Osteoblast (primary cell): ENCODE results near the gene METAP1D. TPM values are rescaled to one million over a fixed set of nuclear protein-coding genes. Genes with fewer than 3 reads are reported as not detected.

Source experiments
- DNase-seq: peaks from one replicate; pipeline ENCODE4 v3.0.0; 2011; ENCODE audit warnings: low spot score, mixed read lengths; ENCODE audit not compliant: insufficient read length; ENCODE audit errors: missing footprints
- H2AFZ ChIP-seq: 2 replicates; pipeline ENCODE4 v1.6.0; 2011; ENCODE audit warnings: mild to moderate bottlenecking, low read length
- H3K27ac ChIP-seq: 2 replicates; pipeline ENCODE4 v1.5.1; 2011; ENCODE audit warnings: mild to moderate bottlenecking, low read depth, low read length, moderate library complexity
- H3K27me3 ChIP-seq: 2 replicates; pipeline ENCODE4 v1.6.0; 2012; ENCODE audit warnings: mild to moderate bottlenecking, control low read depth, inconsistent platforms, low read length, moderate library complexity; ENCODE audit not compliant: insufficient read depth
- H3K36me3 ChIP-seq: 2 replicates; pipeline ENCODE4 v1.5.1; 2011; ENCODE audit warnings: mild to moderate bottlenecking, low read length, control low read depth, moderate library complexity; ENCODE audit not compliant: insufficient read depth
- H3K4me1 ChIP-seq: 2 replicates; pipeline ENCODE4 v1.5.1; 2011; ENCODE audit warnings: mild to moderate bottlenecking, low read length, control low read depth, moderate library complexity; ENCODE audit not compliant: insufficient read depth
- H3K4me2 ChIP-seq: 2 replicates; pipeline ENCODE4 v1.6.0; 2011; ENCODE audit warnings: mild to moderate bottlenecking, low read length; ENCODE audit not compliant: insufficient read depth
- H3K4me3 ChIP-seq: fragments of 200-600 bp; sonication (generic); 3 replicates; pipeline ENCODE4 v1.5.1; 2012; ENCODE audit warnings: mild to moderate bottlenecking, low read length, inconsistent platforms; ENCODE audit not compliant: insufficient read depth
- H3K79me2 ChIP-seq: 2 replicates; pipeline ENCODE4 v1.6.0; 2012; ENCODE audit warnings: mild to moderate bottlenecking, low read length, control low read depth, inconsistent platforms; ENCODE audit not compliant: insufficient read depth
- H3K9me3 ChIP-seq: 2 replicates; pipeline ENCODE4 v1.5.1; 2011; ENCODE audit warnings: low read depth, low read length, control low read depth
- H4K20me1 ChIP-seq: 2 replicates; pipeline ENCODE4 v1.6.0; 2012; ENCODE audit warnings: mild to moderate bottlenecking, low read length, control low read depth; ENCODE audit not compliant: insufficient read depth
- CTCF ChIP-seq: IDR thresholded peaks from 2 replicates; pipeline ENCODE4 v1.5.1; 2011; ENCODE audit warnings: mild to moderate bottlenecking, low read depth, low read length, moderate library complexity; ENCODE audit errors: extremely low read depth
- total RNA-seq: library from RNA; depleted of rRNA; stranded (reverse); fragments of >200 nt; gene quantifications from 2 replicates; pipeline ENCODE4 v1.2.3, GENCODE V29; 2012

The METAP1D gene
- total RNA-seq, 1 donor, result 11.2 TPM

- peaks cover 18% of the 10 kb centered on the region for H3K4me1 ChIP-seq
- peaks cover 17% of the 10 kb centered on the region for H3K79me2 ChIP-seq
- H3K4me3 ChIP-seq, result no peak overlapping the region
- peak; percentile 80 for DNase-seq
- H3K9me3 ChIP-seq, result no peaks in the 10 kb centered on the region
- H2AFZ ChIP-seq, result no peak overlapping the region
- H3K36me3 ChIP-seq, result peaks cover 3% of the 10 kb centered on the region
- TF ChIP-seq CTCF, result no peak
- H3K27me3 ChIP-seq, result peaks cover 53% of the 10 kb centered on the region
- H3K27ac ChIP-seq, result no peak overlapping the region
- no peak overlapping the region for H3K4me2 ChIP-seq
- H4K20me1 ChIP-seq, result no peaks in the 10 kb centered on the region
Measured at GRCh38 chr2:172090044-172090961, 90.5 kb downstream of the METAP1D start.

- H3K4me2 ChIP-seq, result no peak overlapping the region
Measured at GRCh38 chr2:172091000-172091641, 91.4 kb downstream of the METAP1D start.

GRCh38 chr2:172091761-172092566 is 92.2 kb downstream of the METAP1D start:
- no peak overlapping the region for H3K27ac ChIP-seq
- peaks cover 3% of the 10 kb centered on the region for H3K36me3 ChIP-seq
- H3K79me2 ChIP-seq, result peaks cover 7% of the 10 kb centered on the region
- H3K4me2 ChIP-seq, result no peak overlapping the region
- peaks cover 17% of the 10 kb centered on the region for H3K4me1 ChIP-seq
- no peak for TF ChIP-seq CTCF
- H3K9me3 ChIP-seq, result no peaks in the 10 kb centered on the region
- DNase-seq, result peak; percentile 80
- H3K27me3 ChIP-seq, result peaks cover 50% of the 10 kb centered on the region
- no peak overlapping the region for H3K4me3 ChIP-seq
- no peaks in the 10 kb centered on the region for H4K20me1 ChIP-seq
- no peak overlapping the region for H2AFZ ChIP-seq

More at GRCh38 chr2:172091000-172091641, 91.4 kb downstream of the METAP1D start:
- no peaks in the 10 kb centered on the region for H3K9me3 ChIP-seq
- peaks cover 20% of the 10 kb centered on the region for H3K4me1 ChIP-seq
- TF ChIP-seq CTCF, result no peak
- H3K36me3 ChIP-seq, result peaks cover 3% of the 10 kb centered on the region
- H4K20me1 ChIP-seq, result no peaks in the 10 kb centered on the region
- H2AFZ ChIP-seq, result no peak overlapping the region
- H3K27me3 ChIP-seq, result peaks cover 53% of the 10 kb centered on the region
- no peak overlapping the region for H3K27ac ChIP-seq
- H3K4me3 ChIP-seq, result no peak overlapping the region
- DNase-seq, result peak; percentile 46
- peaks cover 16% of the 10 kb centered on the region for H3K79me2 ChIP-seq
